Mucosa of rectum (tissue), 2 donors: ENCODE results near the gene CCR5AS.

Experiments used
- H3K27ac ChIP-seq, 2 donors: one replicate each; pipeline ENCODE4 v1.7.0; 2013; ENCODE audit warnings: inconsistent platforms in 2 of 2, low read depth in 2 of 2, low read length in 2 of 2
- H3K27me3 ChIP-seq, 2 donors: one replicate each; pipeline ENCODE4 v1.7.0; 2013; ENCODE audit warnings: low read length in 2 of 2; ENCODE audit not compliant: control insufficient read depth in 2 of 2, insufficient read depth in 2 of 2
- H3K36me3 ChIP-seq, 2 donors: one replicate each; pipeline ENCODE4 v1.7.0; 2013; ENCODE audit warnings: low read length in 2 of 2; ENCODE audit not compliant: control insufficient read depth in 2 of 2, insufficient read depth in 2 of 2
- H3K4me1 ChIP-seq, 2 donors: one replicate each; pipeline ENCODE4 v1.7.0; 2013; ENCODE audit warnings: low read length in 2 of 2, mild to moderate bottlenecking in 1 of 2; ENCODE audit not compliant: control insufficient read depth in 2 of 2, insufficient read depth in 2 of 2
- H3K4me3 ChIP-seq, 2 donors: one replicate each; pipeline ENCODE4 v1.7.0; 2013; ENCODE audit warnings: low read length in 2 of 2
- H3K9ac ChIP-seq, 2 donors: one replicate each; pipeline ENCODE4 v1.7.0; 2013; ENCODE audit warnings: low read length in 2 of 2, low read depth in 1 of 2, mild to moderate bottlenecking in 1 of 2
- H3K9me3 ChIP-seq, 2 donors: one replicate each; pipeline ENCODE4 v1.7.0; 2013; ENCODE audit warnings: low read length in 2 of 2; ENCODE audit not compliant: control insufficient read depth in 2 of 2
- donor health status: healthy.
- donor health status: Normal muscosa, but diverticular disease.

CCR5AS gene

DNA sequence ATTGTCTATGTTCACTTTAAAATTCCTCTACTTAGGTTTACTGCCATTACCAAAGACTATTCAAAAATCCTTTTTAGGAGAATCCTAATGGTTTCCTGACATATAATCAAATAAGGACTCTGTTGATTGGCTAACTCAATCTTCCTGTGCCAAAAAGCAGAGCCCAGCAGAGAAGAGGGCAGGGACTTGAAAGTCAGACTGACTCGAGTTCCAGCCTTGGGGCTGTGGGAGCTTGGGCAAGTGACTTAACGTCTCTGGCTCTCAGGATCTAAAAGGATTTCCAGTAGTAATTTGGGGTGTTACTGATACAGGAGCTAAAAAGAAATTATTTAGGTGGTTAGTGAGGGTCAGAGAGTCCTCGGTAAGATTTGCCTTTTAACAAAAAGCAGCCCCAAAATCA lies 25.2 kb downstream of the CCR5AS start:
- Histone ChIP-seq H3K4me1 (peaks cover 14 to 26% of the 10 kb centered on the region in 2 donors), H3K27me3 (no peaks in the 10 kb centered on the region), H3K9me3 (no peaks in the 10 kb centered on the region), H3K36me3 (no peaks in the 10 kb centered on the region), H3K27ac (no peak overlapping the region), H3K9ac (no peak overlapping the region), H3K4me3 (no peak overlapping the region)

DNA sequence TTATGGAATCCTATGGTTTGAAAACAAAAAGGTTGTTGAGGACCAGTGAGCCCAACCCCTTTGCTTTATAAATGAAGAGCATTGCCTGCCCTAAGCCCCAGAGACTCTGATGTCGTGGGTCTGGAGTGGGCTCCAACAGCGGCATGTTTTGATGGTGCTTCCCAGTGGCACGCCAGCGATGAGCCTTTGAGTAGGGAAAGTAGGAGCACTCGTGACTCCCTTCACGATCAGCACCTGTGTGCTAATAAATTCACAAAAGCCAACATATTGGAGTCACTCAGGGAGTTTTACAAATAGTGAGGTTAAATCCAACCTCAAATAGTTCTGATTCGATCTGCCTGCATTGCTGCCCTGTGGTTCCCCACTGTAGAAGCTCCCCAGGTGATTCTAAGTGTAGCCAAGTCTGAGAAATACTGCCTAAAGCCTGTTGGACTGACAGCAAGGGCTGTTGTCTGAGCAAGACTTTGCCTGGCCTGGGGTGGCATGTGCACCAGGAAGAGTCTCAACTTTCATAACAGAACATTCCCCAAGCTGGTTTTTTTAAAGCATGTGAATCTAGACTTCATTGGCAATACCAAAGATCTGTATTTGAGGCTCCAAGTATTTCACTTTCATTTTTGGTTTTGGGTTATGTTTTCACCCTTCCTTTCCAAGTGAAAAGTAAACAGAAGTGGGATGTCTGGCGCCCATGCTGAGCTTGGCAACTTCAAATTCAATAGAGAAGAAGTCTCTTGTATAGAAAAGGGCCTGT lies 26.2 kb downstream of the CCR5AS start:
- Histone ChIP-seq H3K27me3 (no peaks in the 10 kb centered on the region), H3K9ac (no peak overlapping the region), H3K36me3 (no peaks in the 10 kb centered on the region), H3K4me3 (no peak overlapping the region), H3K9me3 (no peaks in the 10 kb centered on the region), H3K4me1 (peaks cover 14 to 24% of the 10 kb centered on the region in 2 donors), H3K27ac (peak overlapping the region; percentile 28 to 59)

DNA sequence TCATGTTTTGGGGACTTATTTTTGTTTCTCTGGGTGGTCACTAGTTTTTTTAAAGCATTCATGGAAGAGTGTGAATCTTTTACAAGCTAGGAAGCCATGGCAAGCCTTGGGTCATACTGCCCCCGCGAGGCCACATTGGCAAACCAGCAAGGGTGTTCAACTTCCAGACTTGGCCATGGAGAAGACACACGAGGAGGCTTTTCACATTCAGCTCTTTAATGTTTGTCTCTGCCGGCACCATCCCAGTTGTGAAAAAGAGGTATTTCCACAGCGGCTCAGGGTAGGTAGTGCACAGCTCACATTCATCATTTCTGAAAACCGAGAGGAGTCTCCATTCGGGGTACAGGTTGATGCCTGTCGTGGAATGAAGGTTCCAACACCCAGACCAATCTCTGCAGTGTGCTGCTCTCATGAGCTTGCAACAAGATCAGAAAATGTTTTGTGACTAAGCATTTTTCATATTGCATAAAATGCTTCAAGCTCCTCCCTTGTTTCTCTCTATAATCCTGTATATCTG lies 28.4 kb downstream of the CCR5AS start:
- H3K4me3 ChIP-seq, result no peak overlapping the region
- H3K4me1 ChIP-seq, result peaks cover 10 to 17% of the 10 kb centered on the region in 2 donors
- H3K27ac ChIP-seq, result no peak overlapping the region
- peak overlapping the region in 1 of 2 donors; percentile 47 for H3K9ac ChIP-seq
- no peaks in the 10 kb centered on the region for H3K9me3 ChIP-seq
- H3K36me3 ChIP-seq, result no peaks in the 10 kb centered on the region
- no peaks in the 10 kb centered on the region for H3K27me3 ChIP-seq

DNA sequence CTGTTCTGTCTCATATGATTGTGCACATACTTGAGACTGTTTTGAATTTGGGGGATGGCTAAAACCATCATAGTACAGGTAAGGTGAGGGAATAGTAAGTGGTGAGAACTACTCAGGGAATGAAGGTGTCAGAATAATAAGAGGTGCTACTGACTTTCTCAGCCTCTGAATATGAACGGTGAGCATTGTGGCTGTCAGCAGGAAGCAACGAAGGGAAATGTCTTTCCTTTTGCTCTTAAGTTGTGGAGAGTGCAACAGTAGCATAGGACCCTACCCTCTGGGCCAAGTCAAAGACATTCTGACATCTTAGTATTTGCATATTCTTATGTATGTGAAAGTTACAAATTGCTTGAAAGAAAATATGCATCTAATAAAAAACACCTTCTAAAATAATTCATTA lies 31.1 kb downstream of the CCR5AS start:
- Histone ChIP-seq H3K27me3 (no peaks in the 10 kb centered on the region), H3K36me3 (no peaks in the 10 kb centered on the region), H3K9me3 (no peaks in the 10 kb centered on the region)

DNA sequence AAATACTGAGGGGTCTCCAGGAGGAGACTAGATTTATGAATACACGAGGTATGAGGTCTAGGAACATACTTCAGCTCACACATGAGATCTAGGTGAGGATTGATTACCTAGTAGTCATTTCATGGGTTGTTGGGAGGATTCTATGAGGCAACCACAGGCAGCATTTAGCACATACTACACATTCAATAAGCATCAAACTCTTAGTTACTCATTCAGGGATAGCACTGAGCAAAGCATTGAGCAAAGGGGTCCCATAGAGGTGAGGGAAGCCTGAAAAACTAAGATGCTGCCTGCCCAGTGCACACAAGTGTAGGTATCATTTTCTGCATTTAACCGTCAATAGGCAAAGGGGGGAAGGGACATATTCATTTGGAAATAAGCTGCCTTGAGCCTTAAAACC lies 31.6 kb downstream of the CCR5AS start:
- Histone ChIP-seq H3K27me3 (no peaks in the 10 kb centered on the region), H3K4me1 (no peaks in the 10 kb centered on the region), H3K27ac (no peak overlapping the region), H3K4me3 (no peak overlapping the region), H3K9me3 (no peaks in the 10 kb centered on the region), H3K36me3 (no peaks in the 10 kb centered on the region), H3K9ac (no peak overlapping the region)

More for the DNA sequence above, 31.1 kb downstream of the CCR5AS start:
- no peak overlapping the region for H3K9ac ChIP-seq
- H3K27ac ChIP-seq, result no peak overlapping the region
- H3K4me3 ChIP-seq, result no peak overlapping the region
- H3K4me1 ChIP-seq, result peaks cover 1 to 4% of the 10 kb centered on the region in 2 donors

DNA sequence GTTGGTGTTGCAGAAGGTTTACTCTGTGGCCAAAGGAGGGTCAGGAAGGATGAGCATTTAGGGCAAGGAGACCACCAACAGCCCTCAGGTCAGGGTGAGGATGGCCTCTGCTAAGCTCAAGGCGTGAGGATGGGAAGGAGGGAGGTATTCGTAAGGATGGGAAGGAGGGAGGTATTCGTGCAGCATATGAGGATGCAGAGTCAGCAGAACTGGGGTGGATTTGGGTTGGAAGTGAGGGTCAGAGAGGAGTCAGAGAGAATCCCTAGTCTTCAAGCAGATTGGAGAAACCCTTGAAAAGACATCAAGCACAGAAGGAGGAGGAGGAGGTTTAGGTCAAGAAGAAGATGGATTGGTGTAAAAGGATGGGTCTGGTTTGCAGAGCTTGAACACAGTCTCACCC lies 32.1 kb downstream of the CCR5AS start:
- Histone ChIP-seq H3K4me3 (no peak overlapping the region), H3K27ac (no peak overlapping the region), H3K9ac (no peak overlapping the region)

DNA sequence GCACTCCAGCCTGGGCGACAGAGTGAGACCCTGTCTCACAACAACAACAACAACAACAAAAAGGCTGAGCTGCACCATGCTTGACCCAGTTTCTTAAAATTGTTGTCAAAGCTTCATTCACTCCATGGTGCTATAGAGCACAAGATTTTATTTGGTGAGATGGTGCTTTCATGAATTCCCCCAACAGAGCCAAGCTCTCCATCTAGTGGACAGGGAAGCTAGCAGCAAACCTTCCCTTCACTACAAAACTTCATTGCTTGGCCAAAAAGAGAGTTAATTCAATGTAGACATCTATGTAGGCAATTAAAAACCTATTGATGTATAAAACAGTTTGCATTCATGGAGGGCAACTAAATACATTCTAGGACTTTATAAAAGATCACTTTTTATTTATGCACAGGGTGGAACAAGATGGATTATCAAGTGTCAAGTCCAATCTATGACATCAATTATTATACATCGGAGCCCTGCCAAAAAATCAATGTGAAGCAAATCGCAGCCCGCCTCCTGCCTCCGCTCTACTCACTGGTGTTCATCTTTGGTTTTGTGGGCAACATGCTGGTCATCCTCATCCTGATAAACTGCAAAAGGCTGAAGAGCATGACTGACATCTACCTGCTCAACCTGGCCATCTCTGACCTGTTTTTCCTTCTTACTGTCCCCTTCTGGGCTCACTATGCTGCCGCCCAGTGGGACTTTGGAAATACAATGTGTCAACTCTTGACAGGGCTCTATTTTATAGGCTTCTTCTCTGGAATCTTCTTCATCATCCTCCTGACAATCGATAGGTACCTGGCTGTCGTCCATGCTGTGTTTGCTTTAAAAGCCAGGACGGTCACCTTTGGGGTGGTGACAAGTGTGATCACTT lies 34.1 kb downstream of the CCR5AS start:
- Histone ChIP-seq H3K27me3 (no peaks in the 10 kb centered on the region), H3K9me3 (no peaks in the 10 kb centered on the region), H3K27ac (no peak overlapping the region), H3K4me3 (peak overlapping the region in 1 of 2 donors; percentile 51), H3K9ac (no peak overlapping the region), H3K4me1 (peaks cover 0 to 6% of the 10 kb centered on the region in 2 donors), H3K36me3 (no peaks in the 10 kb centered on the region)

More for the DNA sequence above, 32.1 kb downstream of the CCR5AS start:
- no peaks in the 10 kb centered on the region for H3K9me3 ChIP-seq
- no peaks in the 10 kb centered on the region for H3K36me3 ChIP-seq
- no peaks in the 10 kb centered on the region for H3K27me3 ChIP-seq
- no peaks in the 10 kb centered on the region for H3K4me1 ChIP-seq

DNA sequence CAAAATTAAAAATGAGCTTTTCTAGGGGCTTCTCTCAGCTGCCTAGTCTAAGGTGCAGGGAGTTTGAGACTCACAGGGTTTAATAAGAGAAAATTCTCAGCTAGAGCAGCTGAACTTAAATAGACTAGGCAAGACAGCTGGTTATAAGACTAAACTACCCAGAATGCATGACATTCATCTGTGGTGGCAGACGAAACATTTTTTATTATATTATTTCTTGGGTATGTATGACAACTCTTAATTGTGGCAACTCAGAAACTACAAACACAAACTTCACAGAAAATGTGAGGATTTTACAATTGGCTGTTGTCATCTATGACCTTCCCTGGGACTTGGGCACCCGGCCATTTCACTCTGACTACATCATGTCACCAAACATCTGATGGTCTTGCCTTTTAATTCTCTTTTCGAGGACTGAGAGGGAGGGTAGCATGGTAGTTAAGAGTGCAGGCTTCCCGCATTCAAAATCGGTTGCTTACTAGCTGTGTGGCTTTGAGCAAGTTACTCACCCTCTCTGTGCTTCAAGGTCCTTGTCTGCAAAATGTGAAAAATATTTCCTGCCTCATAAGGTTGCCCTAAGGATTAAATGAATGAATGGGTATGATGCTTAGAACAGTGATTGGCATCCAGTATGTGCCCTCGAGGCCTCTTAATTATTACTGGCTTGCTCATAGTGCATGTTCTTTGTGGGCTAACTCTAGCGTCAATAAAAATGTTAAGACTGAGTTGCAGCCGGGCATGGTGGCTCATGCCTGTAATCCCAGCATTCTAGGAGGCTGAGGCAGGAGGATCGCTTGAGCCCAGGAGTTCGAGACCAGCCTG lies 35.1 kb downstream of the CCR5AS start:
- H3K4me3 ChIP-seq, result peak overlapping the region in 1 of 2 donors; percentile 51
- no peaks in the 10 kb centered on the region for H3K9me3 ChIP-seq
- peaks cover 0 to 6% of the 10 kb centered on the region in 2 donors for H3K4me1 ChIP-seq
- H3K36me3 ChIP-seq, result no peaks in the 10 kb centered on the region
- peak overlapping the region in 1 of 2 donors; percentile 25 for H3K27ac ChIP-seq
- no peak overlapping the region for H3K9ac ChIP-seq
- no peaks in the 10 kb centered on the region for H3K27me3 ChIP-seq

DNA sequence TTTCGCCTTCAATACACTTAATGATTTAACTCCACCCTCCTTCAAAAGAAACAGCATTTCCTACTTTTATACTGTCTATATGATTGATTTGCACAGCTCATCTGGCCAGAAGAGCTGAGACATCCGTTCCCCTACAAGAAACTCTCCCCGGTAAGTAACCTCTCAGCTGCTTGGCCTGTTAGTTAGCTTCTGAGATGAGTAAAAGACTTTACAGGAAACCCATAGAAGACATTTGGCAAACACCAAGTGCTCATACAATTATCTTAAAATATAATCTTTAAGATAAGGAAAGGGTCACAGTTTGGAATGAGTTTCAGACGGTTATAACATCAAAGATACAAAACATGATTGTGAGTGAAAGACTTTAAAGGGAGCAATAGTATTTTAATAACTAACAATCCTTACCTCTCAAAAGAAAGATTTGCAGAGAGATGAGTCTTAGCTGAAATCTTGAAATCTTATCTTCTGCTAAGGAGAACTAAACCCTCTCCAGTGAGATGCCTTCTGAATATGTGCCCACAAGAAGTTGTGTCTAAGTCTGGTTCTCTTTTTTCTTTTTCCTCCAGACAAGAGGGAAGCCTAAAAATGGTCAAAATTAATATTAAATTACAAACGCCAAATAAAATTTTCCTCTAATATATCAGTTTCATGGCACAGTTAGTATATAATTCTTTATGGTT lies 35.9 kb downstream of the CCR5AS start, which contains the start of gene CCR5:
Gene CCR5 (plus strand): TSS at position 108 of the 680 bp plus-strand sequence. CDS start 1,957 bp downstream, outside the sequence.
- peaks cover 0 to 6% of the 10 kb centered on the region in 2 donors for H3K4me1 ChIP-seq
- peak within 1 kb of the TSS in 1 of 2 donors; percentile 51 for H3K4me3 ChIP-seq
- H3K27ac ChIP-seq, result peak within 1 kb of the TSS; percentile 7 to 43
- no peaks in the 10 kb centered on the region for H3K9me3 ChIP-seq
- H3K9ac ChIP-seq, result peak within 1 kb of the TSS in 1 of 2 donors; percentile 20
- H3K27me3 ChIP-seq, result no peaks in the 10 kb centered on the region
- no peaks in the 10 kb centered on the region for H3K36me3 ChIP-seq
